ENCODE data around the gene VAC14.
A peak's percentile ranks its signal among the peaks of the same experiment; 100 is the strongest.

The VAC14 gene

GRCh38 chr16:70800311-70800710, 647 bp downstream of the VAC14 start:
- Histone ChIP-seq H4K91ac (ENCODE audit: low read depth, low read length) (peak overlapping the region; percentile 62), H3K79me2 (ENCODE audit: control insufficient read depth, insufficient read depth, low read length, poor library complexity) (peaks cover 2% of the 10 kb centered on the region), H3K36me3 (ENCODE audit: control insufficient read depth in 1 of 2, insufficient read depth in 2 of 2, low read length in 2 of 2) (no peaks in the 10 kb centered on the region), H3K27ac (ENCODE audit: low read depth, low read length) (no peak overlapping the region), H2BK5ac (ENCODE audit: low read depth, low read length, poor library complexity) (no peak overlapping the region), H3K9ac (ENCODE audit: low read length) (peak overlapping the region; percentile 82), H2BK120ac (ENCODE audit: insufficient read depth, low read length, poor library complexity) (no peak overlapping the region), H3K9me3 (ENCODE audit: insufficient read depth, low read depth, low read length) (peaks cover 2% of the 10 kb centered on the region), H3K27me3 (ENCODE audit: insufficient read depth, low read length) (no peaks in the 10 kb centered on the region), H4K12ac (ENCODE audit: low read depth, low read length) (peak overlapping the region; percentile 78), H2AFZ (ENCODE audit: insufficient read depth, low read length, poor library complexity) (peak overlapping the region; percentile 92), H3K14ac (ENCODE audit: low read length) (peak overlapping the region; percentile 34), H3K4me1 (ENCODE audit: control insufficient read depth in 1 of 2, insufficient read depth in 2 of 2, low read length in 2 of 2) (peaks cover 3% of the 10 kb centered on the region in 2 experiments), H3K18ac (ENCODE audit: low read length) (peak overlapping the region; percentile 46), H3K79me1 (ENCODE audit: low read length) (peaks cover 3% of the 10 kb centered on the region), H3K4me2 (ENCODE audit: low read length) (peak overlapping the region; percentile 68), H2BK12ac (ENCODE audit: low read length) (no peak overlapping the region), H3K4ac (ENCODE audit: low read depth, low read length) (peak overlapping the region; percentile 38), H3K4me3 (ENCODE audit: low read depth, low read length) (peak overlapping the region; percentile 91), H4K8ac (ENCODE audit: low read depth, low read length) (peak overlapping the region; percentile 79), H2AK5ac (ENCODE audit: low read length) (peak overlapping the region; percentile 27), H3K23ac (ENCODE audit: low read length) (no peak overlapping the region)
- no peak for DNase-seq
- no CpG with 5 or more reads among the region's 7 CpGs for WGBS (ENCODE audit: extremely low coverage, insufficient coverage, insufficient read length)

GRCh38 chr16:70796301-70796700, 4.7 kb downstream of the VAC14 start:
- H3K23ac ChIP-seq (ENCODE audit: low read length) = no peak overlapping the region
- H3K79me2 ChIP-seq (ENCODE audit: control insufficient read depth, insufficient read depth, low read length, poor library complexity) = peaks cover 2% of the 10 kb centered on the region
- no peak overlapping the region for H3K27ac ChIP-seq (ENCODE audit: low read depth, low read length)
- H4K8ac ChIP-seq (ENCODE audit: low read depth, low read length) = no peak overlapping the region
- DNase-seq = no peak
- no peak overlapping the region for H3K4me3 ChIP-seq (ENCODE audit: low read depth, low read length)
- no peaks in the 10 kb centered on the region for H3K27me3 ChIP-seq (ENCODE audit: insufficient read depth, low read length)
- no peak overlapping the region for H3K14ac ChIP-seq (ENCODE audit: low read length)
- H3K36me3 ChIP-seq (ENCODE audit: control insufficient read depth in 1 of 2, insufficient read depth in 2 of 2, low read length in 2 of 2) = no peaks in the 10 kb centered on the region
- H3K79me1 ChIP-seq (ENCODE audit: low read length) = peaks cover 3% of the 10 kb centered on the region
- H3K4me1 ChIP-seq (ENCODE audit: control insufficient read depth in 1 of 2, insufficient read depth in 2 of 2, low read length in 2 of 2) = peaks cover 3% of the 10 kb centered on the region in 2 experiments
- H4K12ac ChIP-seq (ENCODE audit: low read depth, low read length) = no peak overlapping the region
- no peak overlapping the region for H2BK120ac ChIP-seq (ENCODE audit: insufficient read depth, low read length, poor library complexity)
- no peak overlapping the region for H3K9ac ChIP-seq (ENCODE audit: low read length)
- H2BK5ac ChIP-seq (ENCODE audit: low read depth, low read length, poor library complexity) = no peak overlapping the region
- H3K4ac ChIP-seq (ENCODE audit: low read depth, low read length) = no peak overlapping the region
- no peak overlapping the region for H2AFZ ChIP-seq (ENCODE audit: insufficient read depth, low read length, poor library complexity)
- no peak overlapping the region for H3K4me2 ChIP-seq (ENCODE audit: low read length)
- H4K91ac ChIP-seq (ENCODE audit: low read depth, low read length) = no peak overlapping the region
- no peak overlapping the region for H2AK5ac ChIP-seq (ENCODE audit: low read length)
- WGBS (ENCODE audit: extremely low coverage, insufficient coverage, insufficient read length) = no CpG with 5 or more reads among the region's 3 CpGs
- no peak overlapping the region for H2BK12ac ChIP-seq (ENCODE audit: low read length)
- H3K18ac ChIP-seq (ENCODE audit: low read length) = no peak overlapping the region
- H3K9me3 ChIP-seq (ENCODE audit: insufficient read depth, low read depth, low read length) = no peaks in the 10 kb centered on the region

- Histone ChIP-seq H2BK5ac (ENCODE audit: low read depth, low read length, poor library complexity) (no peak overlapping the region), H2BK120ac (ENCODE audit: insufficient read depth, low read length, poor library complexity) (no peak overlapping the region), H3K18ac (ENCODE audit: low read length) (no peak overlapping the region), H3K9me3 (ENCODE audit: insufficient read depth, low read depth, low read length) (no peaks in the 10 kb centered on the region), H3K4me1 (ENCODE audit: control insufficient read depth in 1 of 2, insufficient read depth in 2 of 2, low read length in 2 of 2) (peaks cover 7 to 10% of the 10 kb centered on the region in 2 experiments), H3K27ac (ENCODE audit: low read depth, low read length) (no peak overlapping the region), H3K23ac (ENCODE audit: low read length) (no peak overlapping the region), H3K4ac (ENCODE audit: low read depth, low read length) (no peak overlapping the region), H3K36me3 (ENCODE audit: control insufficient read depth in 1 of 2, insufficient read depth in 2 of 2, low read length in 2 of 2) (no peaks in the 10 kb centered on the region), H2AK5ac (ENCODE audit: low read length) (no peak overlapping the region), H4K8ac (ENCODE audit: low read depth, low read length) (no peak overlapping the region), H3K4me2 (ENCODE audit: low read length) (no peak overlapping the region), H4K12ac (ENCODE audit: low read depth, low read length) (no peak overlapping the region), H4K91ac (ENCODE audit: low read depth, low read length) (no peak overlapping the region), H2AFZ (ENCODE audit: insufficient read depth, low read length, poor library complexity) (no peak overlapping the region), H3K4me3 (ENCODE audit: low read depth, low read length) (no peak overlapping the region), H2BK12ac (ENCODE audit: low read length) (no peak overlapping the region), H3K9ac (ENCODE audit: low read length) (no peak overlapping the region), H3K27me3 (ENCODE audit: insufficient read depth, low read length) (no peaks in the 10 kb centered on the region), H3K79me2 (ENCODE audit: control insufficient read depth, insufficient read depth, low read length, poor library complexity) (peaks cover 2% of the 10 kb centered on the region), H3K14ac (ENCODE audit: low read length) (no peak overlapping the region), H3K79me1 (ENCODE audit: low read length) (no peaks in the 10 kb centered on the region)
- no peak for DNase-seq
- WGBS (ENCODE audit: extremely low coverage, insufficient coverage, insufficient read length) = no CpG with 5 or more reads among the region's 12 CpGs
These were observed 5.6 kb downstream of the VAC14 start for GRCh38 chr16:70795296-70795912.

- no CpG with 5 or more reads among the region's 8 CpGs for WGBS (ENCODE audit: extremely low coverage, insufficient coverage, insufficient read length)
- H3K4me3 ChIP-seq (ENCODE audit: low read depth, low read length) = no peak overlapping the region
These were observed 7.0 kb downstream of the VAC14 start for GRCh38 chr16:70793851-70794502.

More at GRCh38 chr16:70793851-70794502, 7.0 kb downstream of the VAC14 start:
- Histone ChIP-seq H3K9ac (ENCODE audit: low read length) (no peak overlapping the region), H4K91ac (ENCODE audit: low read depth, low read length) (no peak overlapping the region), H3K36me3 (ENCODE audit: control insufficient read depth in 1 of 2, insufficient read depth in 2 of 2, low read length in 2 of 2) (no peaks in the 10 kb centered on the region), H3K4me1 (ENCODE audit: control insufficient read depth in 1 of 2, insufficient read depth in 2 of 2, low read length in 2 of 2) (peaks cover 6 to 10% of the 10 kb centered on the region in 2 experiments), H3K18ac (ENCODE audit: low read length) (no peak overlapping the region), H3K9me3 (ENCODE audit: insufficient read depth, low read depth, low read length) (no peaks in the 10 kb centered on the region), H2AK5ac (ENCODE audit: low read length) (no peak overlapping the region), H2BK12ac (ENCODE audit: low read length) (no peak overlapping the region), H2BK5ac (ENCODE audit: low read depth, low read length, poor library complexity) (no peak overlapping the region), H2AFZ (ENCODE audit: insufficient read depth, low read length, poor library complexity) (no peak overlapping the region), H4K8ac (ENCODE audit: low read depth, low read length) (no peak overlapping the region), H3K23ac (ENCODE audit: low read length) (no peak overlapping the region), H3K4ac (ENCODE audit: low read depth, low read length) (no peak overlapping the region), H3K79me2 (ENCODE audit: control insufficient read depth, insufficient read depth, low read length, poor library complexity) (no peaks in the 10 kb centered on the region), H3K27me3 (ENCODE audit: insufficient read depth, low read length) (no peaks in the 10 kb centered on the region), H4K12ac (ENCODE audit: low read depth, low read length) (no peak overlapping the region), H3K27ac (ENCODE audit: low read depth, low read length) (no peak overlapping the region), H3K14ac (ENCODE audit: low read length) (no peak overlapping the region), H3K4me2 (ENCODE audit: low read length) (no peak overlapping the region), H2BK120ac (ENCODE audit: insufficient read depth, low read length, poor library complexity) (no peak overlapping the region), H3K79me1 (ENCODE audit: low read length) (no peaks in the 10 kb centered on the region)
- no peak for DNase-seq
